Thyroid gland (tissue), 4 donors: ENCODE results near the gene ASB7.

Experiments
- POLR2A ChIP-seq, 2 donors: fragments of 450-650 bp; IDR thresholded peaks; one replicate each; pipeline ENCODE4 v1.6.1; 2017; ENCODE audit warnings: antibody characterized with exemption in 2 of 2, mild to moderate bottlenecking in 2 of 2, moderate library complexity in 1 of 2
- TF ChIP-seq, protein P1 (sequence below), 6 experiments: fragments of 200-600 bp in 3 of 6; fragments of 450-650 bp in 3 of 6; sonication (generic) in 3 of 6; IDR thresholded peaks; one replicate each; pipeline ENCODE4 v1.5.1; 2016 to 2019; ENCODE audit warnings: antibody characterized with exemption in 6 of 6, mild to moderate bottlenecking in 2 of 6, inconsistent platforms in 1 of 6, moderate library complexity in 1 of 6

DNA sequence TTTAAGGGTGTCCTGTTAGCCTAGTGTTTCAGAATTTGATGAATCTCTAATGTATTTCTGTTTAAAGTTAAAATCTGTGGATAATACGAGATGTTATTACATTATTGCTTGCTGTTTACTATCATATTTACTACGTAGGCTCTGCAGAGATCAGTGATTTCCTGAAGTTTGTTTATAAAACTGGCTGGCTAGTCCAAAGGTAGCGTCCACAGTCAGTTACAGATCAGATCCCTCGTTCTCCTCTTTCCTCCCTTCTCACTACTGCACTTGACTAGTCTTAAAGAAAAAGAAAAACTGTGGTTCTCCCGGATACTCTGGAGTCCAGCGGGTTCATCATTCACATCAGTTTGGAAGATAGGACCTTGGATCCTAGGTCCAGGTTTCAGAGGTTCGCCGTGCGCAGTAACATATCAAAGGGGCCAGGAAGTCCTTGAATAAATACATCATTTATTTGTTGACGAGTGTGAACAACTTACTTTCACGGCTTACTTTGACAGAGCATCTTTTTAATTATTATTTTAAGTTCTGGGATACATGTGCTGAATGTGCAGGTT, 35.9 kb downstream of the ASB7 start:
- TF ChIP-seq, protein P1, sequence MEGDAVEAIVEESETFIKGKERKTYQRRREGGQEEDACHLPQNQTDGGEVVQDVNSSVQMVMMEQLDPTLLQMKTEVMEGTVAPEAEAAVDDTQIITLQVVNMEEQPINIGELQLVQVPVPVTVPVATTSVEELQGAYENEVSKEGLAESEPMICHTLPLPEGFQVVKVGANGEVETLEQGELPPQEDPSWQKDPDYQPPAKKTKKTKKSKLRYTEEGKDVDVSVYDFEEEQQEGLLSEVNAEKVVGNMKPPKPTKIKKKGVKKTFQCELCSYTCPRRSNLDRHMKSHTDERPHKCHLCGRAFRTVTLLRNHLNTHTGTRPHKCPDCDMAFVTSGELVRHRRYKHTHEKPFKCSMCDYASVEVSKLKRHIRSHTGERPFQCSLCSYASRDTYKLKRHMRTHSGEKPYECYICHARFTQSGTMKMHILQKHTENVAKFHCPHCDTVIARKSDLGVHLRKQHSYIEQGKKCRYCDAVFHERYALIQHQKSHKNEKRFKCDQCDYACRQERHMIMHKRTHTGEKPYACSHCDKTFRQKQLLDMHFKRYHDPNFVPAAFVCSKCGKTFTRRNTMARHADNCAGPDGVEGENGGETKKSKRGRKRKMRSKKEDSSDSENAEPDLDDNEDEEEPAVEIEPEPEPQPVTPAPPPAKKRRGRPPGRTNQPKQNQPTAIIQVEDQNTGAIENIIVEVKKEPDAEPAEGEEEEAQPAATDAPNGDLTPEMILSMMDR (IDR thresholded peaks at IDR 0.05): no peak
- no peak for TF ChIP-seq POLR2A (IDR thresholded peaks at IDR 0.05)
